ENCODE measurements around the gene MYDGF.

DNA sequence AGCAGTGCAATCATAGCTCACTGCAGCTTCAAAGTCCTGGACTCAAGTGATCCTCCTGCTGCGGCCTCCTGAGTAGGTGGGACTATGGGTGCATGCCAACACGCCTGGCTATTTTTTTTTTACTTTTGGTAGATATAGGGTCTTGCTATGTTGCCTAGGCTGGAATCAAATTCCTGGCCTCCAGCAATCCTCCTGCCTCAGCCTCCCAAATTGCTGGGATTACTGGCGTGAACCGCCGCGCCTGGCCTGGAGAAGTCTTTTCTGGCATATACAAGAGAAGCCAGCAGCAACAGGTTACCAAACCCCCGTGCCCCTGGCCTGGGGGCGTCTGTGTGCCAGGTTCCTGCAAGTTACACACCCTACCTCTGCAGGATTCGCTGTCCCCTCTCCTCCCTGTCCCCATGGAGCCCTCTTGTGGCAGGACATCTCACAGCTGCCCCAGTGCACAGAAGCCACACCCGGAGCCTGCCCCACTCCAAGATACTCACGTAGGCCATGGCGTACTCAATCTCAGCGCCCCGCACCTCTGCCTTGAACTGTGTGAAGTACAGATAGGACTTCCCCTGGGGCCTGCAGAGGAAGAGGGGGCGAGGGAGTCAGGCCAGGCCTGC is 9.9 kb downstream of the MYDGF start:
- TF ChIP-seq, protein P1, sequence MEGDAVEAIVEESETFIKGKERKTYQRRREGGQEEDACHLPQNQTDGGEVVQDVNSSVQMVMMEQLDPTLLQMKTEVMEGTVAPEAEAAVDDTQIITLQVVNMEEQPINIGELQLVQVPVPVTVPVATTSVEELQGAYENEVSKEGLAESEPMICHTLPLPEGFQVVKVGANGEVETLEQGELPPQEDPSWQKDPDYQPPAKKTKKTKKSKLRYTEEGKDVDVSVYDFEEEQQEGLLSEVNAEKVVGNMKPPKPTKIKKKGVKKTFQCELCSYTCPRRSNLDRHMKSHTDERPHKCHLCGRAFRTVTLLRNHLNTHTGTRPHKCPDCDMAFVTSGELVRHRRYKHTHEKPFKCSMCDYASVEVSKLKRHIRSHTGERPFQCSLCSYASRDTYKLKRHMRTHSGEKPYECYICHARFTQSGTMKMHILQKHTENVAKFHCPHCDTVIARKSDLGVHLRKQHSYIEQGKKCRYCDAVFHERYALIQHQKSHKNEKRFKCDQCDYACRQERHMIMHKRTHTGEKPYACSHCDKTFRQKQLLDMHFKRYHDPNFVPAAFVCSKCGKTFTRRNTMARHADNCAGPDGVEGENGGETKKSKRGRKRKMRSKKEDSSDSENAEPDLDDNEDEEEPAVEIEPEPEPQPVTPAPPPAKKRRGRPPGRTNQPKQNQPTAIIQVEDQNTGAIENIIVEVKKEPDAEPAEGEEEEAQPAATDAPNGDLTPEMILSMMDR (IDR thresholded peaks at IDR 0.05), result no peak
- TF ChIP-seq HMGXB4 (CRISPR knock-in tag; IDR thresholded peaks at IDR 0.05) (no peak), SOX15 (CRISPR knock-in tag; IDR thresholded peaks at IDR 0.05) (no peak), JUN (CRISPR knock-in tag; IDR thresholded peaks at IDR 0.05) (no peak), SMAD4 (CRISPR knock-in tag; IDR thresholded peaks at IDR 0.05) (no peak), MLX (CRISPR knock-in tag; IDR thresholded peaks at IDR 0.05) (no peak), TP53 (CRISPR knock-in tag; IDR thresholded peaks at IDR 0.05) (no peak)
- TF ChIP-seq, protein P2, sequence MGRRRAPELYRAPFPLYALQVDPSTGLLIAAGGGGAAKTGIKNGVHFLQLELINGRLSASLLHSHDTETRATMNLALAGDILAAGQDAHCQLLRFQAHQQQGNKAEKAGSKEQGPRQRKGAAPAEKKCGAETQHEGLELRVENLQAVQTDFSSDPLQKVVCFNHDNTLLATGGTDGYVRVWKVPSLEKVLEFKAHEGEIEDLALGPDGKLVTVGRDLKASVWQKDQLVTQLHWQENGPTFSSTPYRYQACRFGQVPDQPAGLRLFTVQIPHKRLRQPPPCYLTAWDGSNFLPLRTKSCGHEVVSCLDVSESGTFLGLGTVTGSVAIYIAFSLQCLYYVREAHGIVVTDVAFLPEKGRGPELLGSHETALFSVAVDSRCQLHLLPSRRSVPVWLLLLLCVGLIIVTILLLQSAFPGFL (CRISPR knock-in tag; IDR thresholded peaks at IDR 0.05; ENCODE audit: borderline replicate concordance), result no peak
- TF ChIP-seq, protein P3, sequence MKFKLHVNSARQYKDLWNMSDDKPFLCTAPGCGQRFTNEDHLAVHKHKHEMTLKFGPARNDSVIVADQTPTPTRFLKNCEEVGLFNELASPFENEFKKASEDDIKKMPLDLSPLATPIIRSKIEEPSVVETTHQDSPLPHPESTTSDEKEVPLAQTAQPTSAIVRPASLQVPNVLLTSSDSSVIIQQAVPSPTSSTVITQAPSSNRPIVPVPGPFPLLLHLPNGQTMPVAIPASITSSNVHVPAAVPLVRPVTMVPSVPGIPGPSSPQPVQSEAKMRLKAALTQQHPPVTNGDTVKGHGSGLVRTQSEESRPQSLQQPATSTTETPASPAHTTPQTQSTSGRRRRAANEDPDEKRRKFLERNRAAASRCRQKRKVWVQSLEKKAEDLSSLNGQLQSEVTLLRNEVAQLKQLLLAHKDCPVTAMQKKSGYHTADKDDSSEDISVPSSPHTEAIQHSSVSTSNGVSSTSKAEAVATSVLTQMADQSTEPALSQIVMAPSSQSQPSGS (CRISPR knock-in tag; IDR thresholded peaks at IDR 0.05; ENCODE audit: borderline replicate concordance, low read depth), result no peak

Data from WTC11 (cell line).